DMS 273 (cell line): ENCODE data around the gene ROR1.

Experiments
- DNase-seq: peaks from one replicate; lab custom pipeline; 2025; ENCODE audit not compliant: unreplicated experiment; lab: John Stamatoyannopoulos, UW

Gene ROR1

GRCh38 chr1:64167176-64167575, 393.4 kb downstream of the ROR1 start:
- DNase-seq, result no peak

- peak; percentile 46 for DNase-seq
Observed at GRCh38 chr1:64171246-64171645, 397.4 kb downstream of the ROR1 start.

GRCh38 chr1:64171797-64172281, 398.0 kb downstream of the ROR1 start:
- DNase-seq, result peak; percentile 49

DNA sequence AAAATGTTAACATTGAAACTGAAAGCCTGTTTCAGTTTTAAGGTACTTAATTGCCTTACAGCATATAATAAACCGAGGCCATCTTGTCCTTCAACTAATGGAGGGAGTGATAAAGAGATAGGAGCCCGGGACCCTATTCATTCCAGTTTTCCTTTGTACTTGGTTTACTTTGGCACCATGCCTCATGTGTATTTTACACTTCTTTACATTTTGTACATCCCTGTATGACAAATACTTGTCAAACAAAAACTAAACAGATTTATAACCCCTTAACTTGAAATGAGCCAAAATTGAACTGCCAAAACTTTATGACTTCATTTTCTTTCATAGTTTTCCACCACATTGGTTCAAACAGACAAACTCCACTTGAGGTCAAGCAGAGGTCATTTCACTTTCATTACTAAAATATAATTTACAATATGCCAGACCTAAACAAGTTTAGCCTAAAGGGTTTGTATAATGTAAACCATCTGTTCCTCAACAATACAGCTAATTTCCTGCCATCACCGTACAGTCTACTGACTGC, 398.7 kb downstream of the ROR1 start:
- DNase-seq, result peak; percentile 61

GRCh38 chr1:64173336-64173940, 399.6 kb downstream of the ROR1 start:
- DNase-seq, result peak; percentile 30

DNA sequence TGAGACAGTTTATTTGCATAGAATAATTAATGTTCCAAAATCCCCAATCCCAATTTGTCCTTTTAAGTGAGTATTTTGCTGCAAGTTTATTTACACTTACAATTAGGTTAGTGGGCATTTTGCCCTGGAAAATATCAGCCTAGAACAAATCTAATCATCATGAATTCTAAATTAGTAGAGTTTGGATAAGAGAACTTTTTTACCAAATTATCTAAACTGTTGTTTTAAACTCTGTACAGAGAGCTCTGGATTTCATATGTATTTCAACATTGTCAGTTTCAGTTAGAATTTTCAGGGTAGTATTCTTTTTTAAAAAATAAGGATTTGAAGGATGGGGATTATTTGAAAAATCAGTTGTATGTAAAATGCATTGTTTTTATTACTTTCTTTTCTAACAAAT, 401.8 kb downstream of the ROR1 start:
- DNase-seq, result no peak

DNA sequence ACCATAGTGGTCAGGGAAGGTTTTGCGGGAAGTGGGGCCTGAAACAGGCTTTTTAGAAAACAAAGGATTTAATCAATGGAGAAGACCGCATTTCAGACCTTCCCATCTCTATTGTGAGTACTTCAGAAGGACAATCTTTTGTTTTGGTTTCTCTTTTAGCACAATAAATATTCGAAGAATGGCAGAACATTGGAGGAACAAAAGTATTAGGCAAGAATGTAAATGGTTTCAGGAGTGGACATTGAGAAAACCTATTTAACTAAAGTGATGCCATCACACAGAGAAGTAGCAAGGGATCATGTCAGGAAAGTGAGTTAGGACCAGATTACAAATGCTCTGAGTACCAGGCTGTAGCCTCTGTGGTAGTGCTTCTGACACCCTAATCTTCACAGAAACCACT, 402.8 kb downstream of the ROR1 start:
- no peak for DNase-seq

DNA sequence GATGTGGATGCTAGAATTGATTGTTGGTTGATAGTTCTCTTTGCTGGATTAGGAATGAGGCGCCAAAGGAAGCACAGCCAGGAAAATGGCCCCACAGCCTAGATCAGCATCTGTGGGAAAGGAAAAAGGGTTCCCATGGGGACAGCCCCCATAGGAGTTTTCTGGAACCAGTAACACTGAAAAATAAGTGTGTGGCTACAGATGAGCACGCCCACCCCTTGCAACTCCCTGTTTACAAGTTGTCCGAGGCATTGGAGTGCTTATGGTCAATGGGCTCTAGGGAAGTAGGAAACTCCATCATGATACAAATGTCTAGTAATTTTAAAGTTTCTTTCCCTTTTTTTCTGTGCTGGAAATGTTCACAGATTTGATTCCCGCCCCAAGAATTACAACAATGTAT, 405.8 kb downstream of the ROR1 start:
- DNase-seq, result no peak

DNA sequence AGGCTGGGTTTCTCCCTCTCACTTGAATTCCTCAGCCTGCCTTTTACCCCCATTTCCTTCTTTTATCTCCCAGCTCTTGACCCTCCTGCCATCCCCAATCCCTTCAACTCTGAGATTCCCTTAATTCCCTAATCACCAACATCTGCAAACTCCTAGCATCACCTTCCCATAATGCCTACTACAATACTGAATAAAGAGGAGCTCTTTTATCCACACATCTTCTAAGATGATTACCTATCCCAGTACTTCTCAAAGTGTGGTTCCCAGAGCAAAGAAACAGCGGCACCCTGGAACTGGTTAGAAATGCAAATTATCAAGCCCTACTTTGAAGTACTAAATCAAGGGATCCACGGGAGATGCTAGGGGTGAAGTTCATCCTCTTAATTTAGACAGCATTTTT, 408.4 kb downstream of the ROR1 start:
- DNase-seq, result no peak

GRCh38 chr1:64183395-64184002, 409.7 kb downstream of the ROR1 start:
- peak; percentile 14 for DNase-seq

DNA sequence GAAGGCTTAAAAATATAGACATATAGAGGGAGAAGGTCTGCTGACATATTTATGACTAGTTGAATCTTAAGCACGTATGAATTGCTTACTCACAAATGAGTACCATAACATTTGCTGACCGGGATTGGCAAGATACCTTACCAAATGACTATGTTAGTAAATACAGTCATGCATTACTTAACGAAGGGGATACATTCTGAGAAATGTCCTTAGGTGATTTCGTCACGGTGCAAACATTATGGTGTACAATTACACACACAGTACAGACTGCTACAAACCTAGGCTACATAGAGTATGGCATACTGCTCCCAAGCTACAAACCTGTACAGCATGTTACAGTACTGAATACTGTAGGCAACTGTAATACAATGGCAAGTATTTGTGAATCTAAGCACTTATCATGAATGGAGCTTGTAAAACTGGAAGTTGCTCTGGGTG, 410.2 kb downstream of the ROR1 start:
- no peak for DNase-seq

- no peak for DNase-seq
Observed at GRCh38 chr1:64186138-64186897, 412.5 kb downstream of the ROR1 start.

- no peak for DNase-seq
Observed at GRCh38 chr1:64186898-64187280, 413.1 kb downstream of the ROR1 start.

- no peak for DNase-seq
Observed at GRCh38 chr1:64187646-64188045, 413.8 kb downstream of the ROR1 start.

- DNase-seq, result no peak
Observed at GRCh38 chr1:64192290-64192689, 418.5 kb downstream of the ROR1 start.

- DNase-seq, result no peak
Observed at GRCh38 chr1:64194168-64195080, 420.6 kb downstream of the ROR1 start.

DNA sequence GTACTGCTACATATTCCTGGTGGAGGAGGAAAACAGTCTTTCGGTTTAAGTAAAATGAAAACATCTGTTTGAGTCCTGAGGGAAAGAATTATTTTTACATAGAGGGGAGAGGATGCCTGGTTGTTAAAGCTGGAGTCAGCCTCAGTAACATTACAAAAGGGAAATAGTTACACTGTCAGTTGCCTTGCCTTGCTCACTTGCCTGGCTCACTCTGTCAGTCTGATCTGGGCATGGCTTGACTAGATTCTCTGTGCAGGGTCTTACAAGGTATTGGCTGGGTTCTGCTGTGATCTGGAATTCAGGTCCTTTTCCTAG, 421.2 kb downstream of the ROR1 start:
- DNase-seq, result no peak

- no peak for DNase-seq
Observed at GRCh38 chr1:64196074-64196870, 422.5 kb downstream of the ROR1 start.

DNA sequence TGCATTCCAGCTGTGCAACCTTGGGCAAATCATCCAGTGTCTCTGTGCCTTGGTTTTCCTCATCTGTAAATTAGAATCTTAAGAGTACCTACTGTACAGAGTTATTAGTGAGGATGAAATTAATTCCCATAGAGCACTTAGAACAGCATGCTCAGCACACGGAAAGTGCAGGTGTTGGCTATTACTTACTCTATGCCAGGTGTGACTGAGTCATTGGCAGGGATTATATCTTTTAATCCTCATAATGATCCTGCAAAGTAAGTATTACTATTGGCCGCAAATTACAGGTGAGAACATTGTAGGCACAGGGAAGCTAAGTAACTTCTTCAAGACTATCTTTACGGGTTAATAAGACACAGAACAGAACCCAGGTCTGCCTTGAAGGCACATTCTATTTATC, 423.3 kb downstream of the ROR1 start:
- no peak for DNase-seq

DNA sequence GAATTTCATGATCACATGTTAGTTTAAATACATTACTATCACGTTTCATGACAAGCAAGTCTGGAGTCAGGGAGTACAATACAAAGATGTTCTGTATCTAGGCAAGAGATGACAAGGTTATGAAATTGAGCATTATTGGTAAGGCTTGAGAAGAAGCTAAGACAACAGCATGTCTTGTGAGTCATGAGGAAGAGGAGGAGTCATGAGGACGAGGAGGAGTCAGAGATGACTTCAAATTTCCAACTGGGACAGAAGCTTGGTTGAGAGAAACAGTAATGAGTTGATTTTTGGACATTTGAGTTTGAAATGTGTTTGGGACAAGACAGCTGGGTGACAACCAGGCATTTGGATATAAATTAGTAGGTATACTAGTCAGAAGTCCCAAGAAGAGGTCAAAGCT, 425.3 kb downstream of the ROR1 start:
- DNase-seq, result no peak
